Measurements from ENCODE around the gene DHRS13.
"Not testable (repeated sequence)": the region's sequence is repeated elsewhere in the genome, so short reads cannot be mapped to it uniquely, and the experiment has no call there.

The DHRS13 gene

DNA sequence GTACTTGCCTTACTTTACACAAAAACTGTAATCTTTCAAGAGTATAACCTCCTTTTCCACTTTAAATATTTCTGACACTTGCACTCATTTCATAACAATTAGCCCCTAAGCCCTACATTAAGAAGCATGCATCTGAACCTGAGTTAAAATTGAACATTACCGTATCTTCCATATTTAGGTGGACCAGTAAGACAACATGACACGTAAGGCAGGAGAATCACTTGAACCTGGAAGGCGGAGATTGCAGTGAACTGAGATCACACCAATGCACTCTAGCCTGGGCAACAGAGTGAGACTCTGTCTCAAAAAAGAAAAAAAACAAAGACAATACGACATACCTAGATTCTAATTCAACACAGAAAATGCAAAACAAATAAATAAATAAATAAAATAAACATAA, 41.5 kb upstream of the DHRS13 start:
- ATAC-seq (ENCODE audit: low read depth) (no peak), DNase-seq (ENCODE audit: low spot score in 2 of 2) (no peak)
- no peaks in the 10 kb centered on the region for H3K9me3 Mint-ChIP-seq
- H3K4me1 Mint-ChIP-seq = peaks cover 36% of the 10 kb centered on the region
- no peaks in the 10 kb centered on the region for H3K27me3 Mint-ChIP-seq
- peak overlapping the region; percentile 88 for H3K27ac Mint-ChIP-seq
- peak overlapping the region; percentile 34 for H3K4me3 Mint-ChIP-seq
- peaks cover 2% of the 10 kb centered on the region for H3K36me3 Mint-ChIP-seq

DNA sequence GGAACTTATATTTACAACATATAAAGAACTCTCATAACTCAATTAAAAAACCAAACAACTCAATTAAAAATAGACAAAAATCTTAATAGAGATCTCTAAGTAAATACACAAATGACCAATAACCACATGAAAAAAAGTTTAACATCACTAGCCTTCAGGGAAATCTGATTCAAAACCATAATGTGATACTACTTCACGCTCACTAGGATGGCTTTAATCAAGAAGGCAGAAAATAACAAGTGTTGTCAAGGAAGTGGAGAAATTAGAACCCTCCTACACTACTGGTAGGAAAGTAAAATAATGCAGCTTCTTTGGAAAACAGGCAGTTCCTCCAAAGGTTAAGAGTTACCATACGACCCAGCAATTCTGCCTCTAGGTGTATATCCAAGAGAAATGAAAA, 40.0 kb upstream of the DHRS13 start:
- Mint-ChIP-seq H3K36me3 (peaks cover 2% of the 10 kb centered on the region), H3K9me3 (no peaks in the 10 kb centered on the region), H3K4me3 (no peak overlapping the region), H3K27me3 (no peaks in the 10 kb centered on the region), H3K27ac (no peak overlapping the region), H3K4me1 (peaks cover 41% of the 10 kb centered on the region)
- DNase-seq (ENCODE audit: low spot score in 2 of 2) (no peak), ATAC-seq (ENCODE audit: low read depth) (no peak)

DNA sequence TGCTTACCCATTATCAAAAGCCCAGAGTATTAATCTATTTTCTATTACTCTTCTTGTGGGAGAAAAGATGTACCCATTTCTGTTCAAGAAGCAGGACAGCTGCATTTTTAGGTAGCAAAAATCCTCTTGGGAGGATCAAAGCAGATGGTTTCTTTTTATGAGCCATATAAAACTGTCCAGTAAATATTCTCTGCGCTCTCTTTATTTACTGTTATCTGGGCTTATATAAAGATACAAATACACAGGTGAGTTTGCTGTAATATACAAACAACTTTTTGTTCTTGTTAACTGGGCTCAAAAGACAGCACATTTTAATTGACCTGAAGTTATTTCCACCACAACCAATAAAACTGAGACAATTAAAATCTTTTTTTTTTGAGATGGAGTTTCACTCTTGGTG, 38.4 kb upstream of the DHRS13 start:
- Mint-ChIP-seq H3K4me3 (no peak overlapping the region), H3K36me3 (peaks cover 5% of the 10 kb centered on the region), H3K9me3 (no peaks in the 10 kb centered on the region), H3K4me1 (peaks cover 43% of the 10 kb centered on the region), H3K27ac (no peak overlapping the region), H3K27me3 (no peaks in the 10 kb centered on the region)
- DNase-seq (ENCODE audit: low spot score in 2 of 2) = no peak
- no peak for ATAC-seq (ENCODE audit: low read depth)

DNA sequence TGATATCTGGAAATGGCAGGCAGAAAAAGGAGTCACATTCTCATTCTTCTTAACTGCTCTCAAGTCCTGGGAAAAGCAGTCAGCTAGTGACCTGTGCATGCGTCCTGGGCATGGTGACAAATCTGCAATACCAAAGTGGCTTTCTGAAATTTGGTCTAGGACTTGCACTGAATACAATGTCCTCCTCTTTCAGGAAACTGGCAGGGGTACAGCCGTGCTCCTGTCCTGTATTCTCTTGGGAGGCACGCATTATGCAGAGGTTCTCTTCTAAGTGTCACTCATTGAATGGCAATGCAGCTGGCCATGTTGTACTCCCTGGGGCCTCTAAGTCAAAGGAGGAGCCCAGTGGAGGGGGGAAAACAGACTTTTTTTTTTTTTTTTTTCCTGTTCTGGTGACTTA, 37.8 kb upstream of the DHRS13 start:
- Mint-ChIP-seq H3K4me3 (no peak overlapping the region), H3K27me3 (no peaks in the 10 kb centered on the region), H3K36me3 (peaks cover 3% of the 10 kb centered on the region), H3K9me3 (no peaks in the 10 kb centered on the region), H3K27ac (no peak overlapping the region), H3K4me1 (peaks cover 42% of the 10 kb centered on the region)
- ATAC-seq (ENCODE audit: low read depth) (no peak), DNase-seq (ENCODE audit: low spot score in 2 of 2) (no peak)

DNA sequence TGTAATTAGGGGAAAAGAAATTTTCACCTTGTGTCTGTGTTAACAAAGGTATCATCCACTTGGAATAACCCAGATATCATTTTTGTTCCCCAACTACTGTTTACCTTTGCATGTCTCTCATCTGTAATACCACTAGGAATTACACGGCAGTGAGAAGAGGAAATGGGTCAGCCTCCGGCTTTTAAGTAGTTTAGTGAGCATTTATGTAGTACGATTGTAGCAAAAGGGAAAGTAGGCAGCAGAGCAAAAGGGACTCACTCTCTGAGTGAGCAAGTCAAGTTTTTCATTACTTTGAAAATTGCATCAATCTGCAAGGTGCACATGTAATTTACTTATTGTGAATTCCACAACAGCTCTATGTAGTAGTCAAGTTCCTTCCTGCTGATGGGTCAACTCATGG, 37.3 kb upstream of the DHRS13 start:
- DNase-seq (ENCODE audit: low spot score in 2 of 2) (no peak), ATAC-seq (ENCODE audit: low read depth) (no peak)

DNA sequence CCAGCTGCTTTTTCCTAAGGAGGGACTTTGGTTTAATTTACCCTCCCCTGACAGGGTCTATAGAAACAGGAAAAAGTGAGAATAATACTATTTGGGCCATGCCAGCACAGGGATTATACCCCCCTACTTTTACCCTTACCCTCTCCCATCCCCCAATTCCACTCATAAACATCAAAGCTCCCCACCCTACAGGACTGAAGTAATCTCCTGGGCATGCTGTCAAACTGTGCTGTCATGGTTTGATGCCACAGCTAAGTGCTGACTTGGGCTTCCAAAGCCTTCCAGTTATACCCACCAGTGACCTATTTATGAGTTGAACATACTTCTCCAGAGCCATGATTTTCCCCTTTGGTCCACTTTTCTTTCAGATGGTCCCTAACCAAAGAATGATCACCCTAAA, 35.7 kb upstream of the DHRS13 start:
- H3K27ac Mint-ChIP-seq = peak overlapping the region; percentile 65
- ATAC-seq (ENCODE audit: low read depth) = no peak
- peaks cover 36% of the 10 kb centered on the region for H3K4me1 Mint-ChIP-seq
- no peaks in the 10 kb centered on the region for H3K27me3 Mint-ChIP-seq
- H3K4me3 Mint-ChIP-seq = no peak overlapping the region
- peaks cover 4% of the 10 kb centered on the region for H3K36me3 Mint-ChIP-seq
- no peaks in the 10 kb centered on the region for H3K9me3 Mint-ChIP-seq
- DNase-seq (ENCODE audit: low spot score in 2 of 2) = no peak

More for the DNA sequence above, 37.3 kb upstream of the DHRS13 start:
- peaks cover 36% of the 10 kb centered on the region for H3K4me1 Mint-ChIP-seq
- no peaks in the 10 kb centered on the region for H3K9me3 Mint-ChIP-seq
- H3K27ac Mint-ChIP-seq = no peak overlapping the region
- no peak overlapping the region for H3K4me3 Mint-ChIP-seq
- no peaks in the 10 kb centered on the region for H3K27me3 Mint-ChIP-seq
- peaks cover 3% of the 10 kb centered on the region for H3K36me3 Mint-ChIP-seq

DNA sequence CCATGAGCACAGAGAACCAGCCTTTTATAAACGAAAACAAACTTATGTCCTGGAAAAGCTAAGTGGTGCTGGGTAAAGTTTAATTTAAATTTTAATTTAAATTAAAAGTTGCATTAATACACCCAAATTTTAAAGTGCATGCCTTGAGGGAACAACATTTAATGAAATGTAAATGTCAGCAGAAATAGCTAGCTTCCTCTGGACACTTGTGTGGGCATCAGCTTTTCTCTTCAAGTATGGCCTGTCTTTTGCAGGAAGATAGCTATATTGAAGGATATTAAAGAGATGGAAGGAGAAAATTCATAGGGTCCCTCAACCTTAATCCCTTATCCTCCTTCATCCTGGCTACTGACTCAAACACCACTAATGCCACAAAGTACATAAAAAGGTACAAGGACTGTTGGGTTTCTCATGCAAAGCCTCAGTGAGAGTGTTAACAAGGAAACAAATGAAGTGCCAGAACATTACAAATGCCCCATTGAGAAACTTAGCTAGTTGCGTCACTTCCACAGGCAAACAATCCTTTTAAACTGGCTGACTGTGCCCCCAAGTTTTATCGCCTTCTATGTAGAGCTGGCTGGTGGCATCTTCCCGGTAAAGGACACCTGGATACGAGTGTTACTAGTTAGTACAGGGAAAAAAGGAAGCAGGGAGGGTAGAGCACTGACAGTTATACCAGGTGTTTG, 34.3 kb upstream of the DHRS13 start:
- Mint-ChIP-seq H3K36me3 (peaks cover 4% of the 10 kb centered on the region), H3K4me1 (peaks cover 38% of the 10 kb centered on the region), H3K27ac (no peak overlapping the region), H3K27me3 (no peaks in the 10 kb centered on the region), H3K4me3 (no peak overlapping the region), H3K9me3 (no peaks in the 10 kb centered on the region)
- DNase-seq (ENCODE audit: low spot score in 2 of 2) = no peak
- no peak for ATAC-seq (ENCODE audit: low read depth)

DNA sequence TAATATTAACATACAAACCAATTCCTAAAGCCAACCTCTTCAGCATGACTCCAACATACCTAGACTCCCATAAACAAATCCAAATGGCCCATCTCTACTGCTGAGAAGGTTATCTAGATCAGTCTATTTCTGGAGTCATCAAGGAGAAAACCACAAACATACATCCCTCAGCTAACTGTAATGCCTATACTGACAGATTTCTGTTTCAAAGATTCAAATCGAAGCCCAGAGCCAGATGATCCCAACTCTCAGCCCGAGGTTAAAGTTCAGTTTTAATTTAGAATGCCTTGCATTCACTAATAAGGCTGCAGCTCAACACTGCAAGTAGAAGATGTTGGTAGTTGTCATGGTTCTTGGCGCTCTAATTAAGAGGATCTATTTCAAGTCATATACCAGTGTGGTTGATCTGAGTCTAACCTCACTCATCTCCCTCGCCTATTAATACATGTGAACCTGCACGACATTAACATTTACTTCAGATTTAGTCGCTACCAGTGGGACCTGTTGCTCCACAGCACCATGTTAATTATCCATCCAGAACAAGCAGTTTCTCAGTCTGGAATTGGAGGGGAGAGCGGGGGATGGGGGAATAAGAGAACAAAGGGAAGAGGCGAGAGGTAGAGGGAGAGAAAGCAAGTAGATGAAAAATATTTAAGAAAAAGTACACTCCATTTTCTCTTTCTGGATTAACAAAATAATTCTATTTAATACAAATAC, 33.0 kb upstream of the DHRS13 start:
- peaks cover 4% of the 10 kb centered on the region for H3K36me3 Mint-ChIP-seq
- H3K9me3 Mint-ChIP-seq = no peaks in the 10 kb centered on the region
- H3K4me3 Mint-ChIP-seq = no peak overlapping the region
- DNase-seq (ENCODE audit: low spot score in 2 of 2) (no peak), ATAC-seq (ENCODE audit: low read depth) (no peak)
- H3K27me3 Mint-ChIP-seq = no peaks in the 10 kb centered on the region
- peaks cover 39% of the 10 kb centered on the region for H3K4me1 Mint-ChIP-seq
- peak overlapping the region; percentile 76 for H3K27ac Mint-ChIP-seq

DNA sequence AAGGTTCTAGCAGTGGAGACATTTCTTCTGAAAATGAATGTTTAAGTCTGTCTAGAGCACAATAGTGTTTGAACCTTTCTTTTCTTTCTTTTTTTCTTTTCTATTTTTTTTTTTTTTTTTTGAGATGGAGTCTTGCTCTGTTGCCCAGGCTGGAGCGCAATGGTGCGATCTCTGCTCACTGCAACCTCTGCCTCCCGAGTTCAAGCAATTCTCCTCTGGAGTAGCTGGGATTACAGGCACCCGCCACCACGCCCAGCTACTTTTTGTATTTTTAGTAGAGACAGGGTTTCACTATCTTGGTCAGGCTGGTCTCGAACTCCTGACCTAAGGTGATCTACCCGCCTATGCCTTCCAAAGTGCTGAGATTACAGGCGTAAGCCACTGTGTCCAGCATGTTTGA, 31.6 kb upstream of the DHRS13 start:
- ATAC-seq (ENCODE audit: low read depth); DNase-seq (ENCODE audit: low spot score in 2 of 2); H3K36me3 Mint-ChIP-seq; H3K27ac Mint-ChIP-seq; H3K9me3 Mint-ChIP-seq; H3K27me3 Mint-ChIP-seq; H3K4me3 Mint-ChIP-seq: not testable (repeated sequence)
- H3K4me1 Mint-ChIP-seq = peaks cover 39% of the 10 kb centered on the region

DNA sequence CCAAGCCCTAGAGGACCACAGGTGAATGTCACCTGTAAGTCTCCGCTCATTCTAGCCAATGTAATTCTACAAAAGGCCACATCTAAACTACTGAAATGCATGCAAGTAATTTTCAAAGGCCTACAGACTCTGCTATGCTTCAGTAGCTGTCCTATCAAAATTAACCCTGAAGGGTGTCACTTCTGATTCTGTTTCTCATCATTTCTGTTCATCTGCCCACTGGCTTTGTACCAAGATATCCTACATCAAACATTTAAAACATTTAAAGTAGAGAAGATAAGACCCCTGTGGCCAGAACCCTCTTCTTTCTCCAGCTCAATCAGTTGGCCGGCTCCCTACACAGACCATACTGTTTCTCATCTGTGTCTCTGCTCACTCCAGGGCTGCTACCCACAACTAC, 26.9 kb upstream of the DHRS13 start:
- H3K9me3 Mint-ChIP-seq = no peaks in the 10 kb centered on the region
- peak overlapping the region; percentile 80 for H3K27ac Mint-ChIP-seq
- H3K4me1 Mint-ChIP-seq = peaks cover 40% of the 10 kb centered on the region
- H3K36me3 Mint-ChIP-seq = peaks cover 8% of the 10 kb centered on the region
- H3K27me3 Mint-ChIP-seq = no peaks in the 10 kb centered on the region
- H3K4me3 Mint-ChIP-seq = no peak overlapping the region
- DNase-seq (ENCODE audit: low spot score in 2 of 2) (no peak), ATAC-seq (ENCODE audit: low read depth) (no peak)

DNA sequence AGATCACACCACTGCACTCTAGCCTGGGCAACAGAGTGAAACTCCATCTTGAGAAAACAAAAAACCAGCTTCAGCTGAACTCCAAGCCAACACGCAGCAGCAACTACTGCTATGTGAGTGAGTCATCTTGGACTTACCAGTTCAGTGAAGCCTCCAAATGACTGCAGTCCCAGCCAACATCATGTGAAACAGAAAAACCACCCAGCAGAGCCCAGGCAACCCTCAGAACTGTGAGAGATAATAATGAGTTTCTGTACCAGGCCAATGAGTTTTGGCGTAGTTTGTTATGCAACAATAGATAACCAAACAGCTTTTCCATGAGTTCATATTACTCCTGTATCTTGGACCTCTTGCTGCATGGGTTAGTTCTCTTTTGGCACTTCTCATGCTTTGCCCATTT, 25.2 kb upstream of the DHRS13 start:
- Mint-ChIP-seq H3K27me3 (no peaks in the 10 kb centered on the region), H3K4me1 (peaks cover 32% of the 10 kb centered on the region), H3K9me3 (no peaks in the 10 kb centered on the region), H3K36me3 (peaks cover 11% of the 10 kb centered on the region), H3K4me3 (no peak overlapping the region), H3K27ac (peak overlapping the region; percentile 94)
- ATAC-seq (ENCODE audit: low read depth) (no peak), DNase-seq (ENCODE audit: low spot score in 2 of 2) (no peak)

DNA sequence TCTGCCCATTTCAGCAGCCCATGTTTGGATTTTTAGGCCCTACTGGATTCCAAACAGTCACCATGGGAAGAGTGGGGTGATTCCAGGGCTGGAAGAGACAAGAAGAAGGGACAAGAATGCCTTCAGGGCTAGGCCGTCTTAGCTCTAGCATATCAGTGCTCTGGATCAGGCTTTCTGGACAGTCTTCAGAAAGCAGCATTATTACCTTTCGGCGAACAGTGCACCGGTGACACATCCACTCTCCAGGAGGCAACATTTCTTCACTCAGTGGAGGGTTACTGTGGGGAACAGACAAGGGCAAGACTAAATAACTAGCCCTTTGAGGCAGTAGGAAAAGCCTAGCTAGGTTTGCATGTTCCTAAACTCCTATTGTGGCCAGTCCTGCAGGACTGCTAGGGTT, 23.9 kb upstream of the DHRS13 start:
- peak overlapping the region; percentile 94 for H3K27ac Mint-ChIP-seq
- no peaks in the 10 kb centered on the region for H3K27me3 Mint-ChIP-seq
- H3K4me1 Mint-ChIP-seq = peaks cover 32% of the 10 kb centered on the region
- no peaks in the 10 kb centered on the region for H3K9me3 Mint-ChIP-seq
- ATAC-seq (ENCODE audit: low read depth) = no peak
- DNase-seq (ENCODE audit: low spot score in 2 of 2) = no peak
- H3K36me3 Mint-ChIP-seq = peaks cover 17% of the 10 kb centered on the region
- H3K4me3 Mint-ChIP-seq = no peak overlapping the region

DNA sequence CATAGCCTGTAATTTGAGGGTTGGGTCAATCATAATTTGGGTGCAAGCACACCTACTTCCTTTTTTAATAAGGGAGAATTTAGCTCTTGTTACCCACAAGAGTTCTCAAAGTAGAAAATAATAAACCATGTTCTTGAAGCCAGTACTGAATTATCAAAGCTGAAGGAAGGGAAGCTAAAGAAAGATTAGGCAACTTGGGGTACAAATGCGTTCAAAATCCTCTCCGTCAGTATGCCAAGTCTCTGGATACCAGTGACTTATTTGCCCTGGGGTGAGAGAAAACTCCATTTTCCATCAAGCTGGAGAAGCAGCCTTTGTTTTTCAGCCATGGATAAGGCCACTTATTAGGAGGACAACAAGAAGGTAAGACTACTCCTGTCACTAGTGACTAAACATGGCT, 23.5 kb upstream of the DHRS13 start:
- no peak overlapping the region for H3K4me3 Mint-ChIP-seq
- no peaks in the 10 kb centered on the region for H3K9me3 Mint-ChIP-seq
- no peak for ATAC-seq (ENCODE audit: low read depth)
- peaks cover 21% of the 10 kb centered on the region for H3K36me3 Mint-ChIP-seq
- H3K27me3 Mint-ChIP-seq = no peaks in the 10 kb centered on the region
- H3K27ac Mint-ChIP-seq = peak overlapping the region; percentile 94
- H3K4me1 Mint-ChIP-seq = peaks cover 28% of the 10 kb centered on the region
- DNase-seq (ENCODE audit: low spot score in 2 of 2) = no peak

DNA sequence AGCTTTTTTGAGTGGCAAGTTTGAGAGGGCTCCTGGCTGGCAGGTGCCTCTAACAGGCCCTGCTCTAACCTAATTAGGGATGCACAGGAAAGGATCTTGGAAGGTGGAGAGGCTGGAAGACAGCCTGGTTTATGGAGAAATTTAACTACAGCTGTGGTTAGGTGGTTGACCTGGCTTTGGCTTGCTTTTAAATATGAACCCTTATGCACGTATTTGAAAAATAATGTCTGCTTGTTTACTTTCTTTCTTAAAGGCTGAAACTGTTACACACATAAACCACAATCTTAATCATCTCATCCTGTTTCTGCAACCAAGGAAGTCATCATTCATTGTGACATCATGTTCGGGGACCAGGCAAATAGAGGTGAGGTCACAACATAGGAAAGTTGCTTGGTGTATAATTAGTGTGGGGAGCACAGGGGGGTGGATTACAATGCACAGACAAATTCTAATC, 23.1 kb upstream of the DHRS13 start:
- DNase-seq (ENCODE audit: low spot score in 2 of 2) = no peak

DNA sequence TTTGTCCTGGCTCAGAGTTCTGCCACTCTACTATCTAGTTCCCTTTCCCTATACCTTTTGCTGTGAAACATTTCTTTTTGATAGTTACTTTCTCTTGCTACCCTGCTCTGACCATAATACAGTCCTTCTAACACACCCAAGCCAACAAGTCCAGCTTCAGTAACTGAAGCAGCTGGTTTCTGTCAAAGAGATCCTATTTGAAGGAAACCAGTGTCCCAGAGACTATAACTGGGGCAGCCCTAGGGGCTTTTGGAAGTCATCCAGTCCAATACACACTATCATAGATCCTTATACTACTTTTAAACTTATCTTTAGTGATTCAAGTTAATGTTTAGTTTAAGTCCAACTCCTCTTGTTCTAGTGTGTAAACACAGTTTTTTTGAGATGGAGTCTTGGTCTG, 17.3 kb upstream of the DHRS13 start:
- H3K27me3 Mint-ChIP-seq = no peaks in the 10 kb centered on the region
- H3K9me3 Mint-ChIP-seq = no peaks in the 10 kb centered on the region
- no peak overlapping the region for H3K4me3 Mint-ChIP-seq
- peaks cover 39% of the 10 kb centered on the region for H3K36me3 Mint-ChIP-seq
- no peak for DNase-seq (ENCODE audit: low spot score in 2 of 2)
- no peak overlapping the region for H3K27ac Mint-ChIP-seq
- H3K4me1 Mint-ChIP-seq = peaks cover 4% of the 10 kb centered on the region
- no peak for ATAC-seq (ENCODE audit: low read depth)

More for the DNA sequence above, 23.1 kb upstream of the DHRS13 start:
- H3K27ac Mint-ChIP-seq = peak overlapping the region; percentile 94
- H3K27me3 Mint-ChIP-seq = no peaks in the 10 kb centered on the region
- no peaks in the 10 kb centered on the region for H3K9me3 Mint-ChIP-seq
- ATAC-seq (ENCODE audit: low read depth) = peak; percentile 95
- H3K4me3 Mint-ChIP-seq = peak overlapping the region; percentile 15
- peaks cover 23% of the 10 kb centered on the region for H3K36me3 Mint-ChIP-seq
- H3K4me1 Mint-ChIP-seq = peaks cover 28% of the 10 kb centered on the region
